Suprapubic skin (tissue), 3 donors: ENCODE data around the gene DDX10.

ENCODE experiments used
- CTCF ChIP-seq, 2 donors: fragments of 200-600 bp in 1 of 2; fragments of 450-650 bp in 1 of 2; sonication (generic) in 1 of 2; IDR thresholded peaks; one replicate each; pipeline ENCODE4 v1.5.1; 2016 to 2019; ENCODE audit warnings: antibody characterized with exemption in 2 of 2, mild to moderate bottlenecking in 1 of 2, moderate library complexity in 1 of 2
- POLR2A ChIP-seq, 2 donors: fragments of 450-650 bp; IDR thresholded peaks; one replicate each; pipeline ENCODE4 v1.6.1; 2017; ENCODE audit warnings: antibody characterized with exemption in 2 of 2, mild to moderate bottlenecking in 2 of 2, moderate library complexity in 2 of 2

GRCh38 chr11:108902027-108902469, 237.2 kb downstream of the DDX10 start:
- TF ChIP-seq CTCF (IDR thresholded peaks at IDR 0.05) (no peak), POLR2A (IDR thresholded peaks at IDR 0.05) (no peak)
